ENCODE data around the gene ATP13A3. TPM values are rescaled to one million over a fixed set of nuclear protein-coding genes. Genes with fewer than 3 reads are reported as not detected.
"Not testable (repeated sequence)": the region's sequence is repeated elsewhere in the genome, so short reads cannot be mapped to it uniquely, and the experiment has no call there.

ATP13A3 gene
- total RNA-seq, 4 donors from 2014 or later, result 84.6 to 106 (median 101) TPM

GRCh38 chr3:194504861-194505260 is 18.1 kb upstream of the ATP13A3 start:
- 93 to 97% methylated on average over 7 of the region's 7 CpGs for WGBS, 2 donors
- no peak for TF ChIP-seq EP300 (IDR thresholded peaks at IDR 0.05)
- TF ChIP-seq POLR2A (IDR thresholded peaks at IDR 0.05), result no peak
- TF ChIP-seq CTCF (IDR thresholded peaks at IDR 0.05), result no peak
- no peaks in the 10 kb centered on the region for H3K36me3 ChIP-seq
- H3K27ac ChIP-seq, result no peak overlapping the region
- DNase-seq (ENCODE audit: low spot score in 2 of 2), result no peak
- no peaks in the 10 kb centered on the region for H3K9me3 ChIP-seq
- H3K4me1 ChIP-seq, result peaks cover 0 to 20% (median 3%) of the 10 kb centered on the region in 4 donors
- no peaks in the 10 kb centered on the region for H3K27me3 ChIP-seq
- H3K4me3 ChIP-seq, result no peak overlapping the region

DNA sequence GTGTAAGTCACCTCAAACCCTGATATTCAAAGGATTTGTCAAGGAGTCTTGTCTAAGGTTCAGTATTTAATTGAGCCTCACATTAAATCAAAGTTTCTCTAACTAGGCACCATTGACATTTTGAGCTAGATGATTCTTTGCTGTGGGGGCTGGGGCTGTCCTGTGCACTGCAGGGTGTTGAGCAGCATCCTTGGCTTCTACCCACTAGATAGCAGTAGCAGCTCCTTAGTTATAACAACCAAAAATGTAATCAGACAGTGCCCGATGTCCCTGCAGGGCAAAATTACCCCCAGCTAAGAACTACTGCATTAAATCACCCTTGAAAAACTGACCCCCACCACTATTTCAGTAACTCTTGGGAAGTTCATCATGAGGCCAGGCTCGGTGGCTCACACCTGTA is 17.3 kb upstream of the ATP13A3 start:
- no peak for DNase-seq (ENCODE audit: low spot score in 2 of 2)
- peaks cover 0 to 20% (median 3%) of the 10 kb centered on the region in 4 donors for H3K4me1 ChIP-seq
- no peaks in the 10 kb centered on the region for H3K36me3 ChIP-seq
- H3K27me3 ChIP-seq, result no peaks in the 10 kb centered on the region
- no peak overlapping the region for H3K27ac ChIP-seq
- H3K9me3 ChIP-seq, result no peaks in the 10 kb centered on the region
- WGBS, 2 donors, result 96 to 97% methylated on average over 2 of the region's 2 CpGs
- no peak overlapping the region for H3K4me3 ChIP-seq
- TF ChIP-seq EP300 (IDR thresholded peaks at IDR 0.05), result no peak
- no peak for TF ChIP-seq CTCF (IDR thresholded peaks at IDR 0.05)
- TF ChIP-seq POLR2A (IDR thresholded peaks at IDR 0.05), result no peak

DNA sequence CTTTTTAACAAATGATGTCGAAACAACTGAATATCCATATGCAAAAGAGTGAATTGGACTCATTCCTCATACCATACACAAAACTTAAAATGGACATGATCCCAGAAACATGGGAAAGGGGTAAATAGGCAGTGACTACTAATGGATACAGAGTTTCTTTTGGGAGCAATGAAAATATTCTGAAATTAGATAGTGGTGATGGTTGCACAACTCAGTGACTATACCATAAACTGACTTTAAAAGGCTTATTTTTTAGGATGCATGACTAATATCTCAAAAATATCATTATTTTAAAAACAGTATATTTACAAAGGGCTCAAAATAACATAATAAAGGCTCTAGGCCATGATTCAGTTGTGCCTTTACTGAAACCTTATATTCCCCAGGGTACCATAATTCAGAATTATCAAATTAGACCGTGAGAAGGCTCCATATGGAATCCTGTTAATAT is 16.3 kb upstream of the ATP13A3 start:
- no peak for DNase-seq (ENCODE audit: low spot score in 2 of 2)
- no peaks in the 10 kb centered on the region for H3K9me3 ChIP-seq
- TF ChIP-seq EP300 (IDR thresholded peaks at IDR 0.05) (no peak), CTCF (IDR thresholded peaks at IDR 0.05) (no peak), POLR2A (IDR thresholded peaks at IDR 0.05) (no peak)
- no peak overlapping the region for H3K27ac ChIP-seq
- no peak overlapping the region for H3K4me3 ChIP-seq
- no peaks in the 10 kb centered on the region for H3K27me3 ChIP-seq
- 84 to 88% methylated on average over 2 of the region's 2 CpGs for WGBS, 2 donors
- no peaks in the 10 kb centered on the region for H3K36me3 ChIP-seq
- H3K4me1 ChIP-seq, result peaks cover 0 to 11% (median 1%) of the 10 kb centered on the region in 4 donors

DNA sequence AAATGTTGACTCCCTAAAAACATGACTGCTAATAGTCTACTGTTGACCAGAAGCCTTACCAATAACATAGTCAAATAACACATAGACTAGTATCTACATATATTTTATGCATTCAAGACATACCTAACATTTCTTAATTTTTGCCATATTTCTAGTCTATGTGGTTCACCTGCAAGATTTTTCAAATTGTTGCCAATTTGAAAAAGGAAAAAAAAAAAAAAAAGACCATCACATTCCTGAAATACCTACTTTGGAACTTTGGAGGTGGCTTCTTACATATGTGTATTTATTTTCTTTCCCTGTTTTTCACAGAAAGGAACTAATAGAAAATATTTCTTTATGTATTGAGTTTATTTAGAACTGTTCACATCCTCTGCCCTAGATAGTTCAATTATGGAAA is 13.4 kb upstream of the ATP13A3 start:
- Histone ChIP-seq H3K4me1 (peaks cover 0 to 13% (median 3%) of the 10 kb centered on the region in 4 donors), H3K36me3 (no peaks in the 10 kb centered on the region), H3K27me3 (no peaks in the 10 kb centered on the region), H3K27ac (no peak overlapping the region), H3K9me3 (no peaks in the 10 kb centered on the region), H3K4me3 (no peak overlapping the region)
- no peak for DNase-seq (ENCODE audit: low spot score in 2 of 2)
- TF ChIP-seq CTCF (IDR thresholded peaks at IDR 0.05) (no peak), POLR2A (IDR thresholded peaks at IDR 0.05) (no peak), EP300 (IDR thresholded peaks at IDR 0.05) (no peak)

GRCh38 chr3:194499516-194499915 is 12.7 kb upstream of the ATP13A3 start:
- not testable (repeated sequence) for H3K27me3 ChIP-seq; DNase-seq (ENCODE audit: low spot score in 2 of 2); H3K9me3 ChIP-seq; H3K27ac ChIP-seq; H3K4me3 ChIP-seq; H3K36me3 ChIP-seq
- peaks cover 0 to 20% (median 7%) of the 10 kb centered on the region in 4 donors for H3K4me1 ChIP-seq
- WGBS, 2 donors, result 89 to 93% methylated on average over 6 of the region's 6 CpGs
